Neural crest cell (in vitro differentiated cells): ENCODE results near the gene RPS6KA5. TPM values are rescaled to one million over a fixed set of nuclear protein-coding genes. Genes with fewer than 3 reads are reported as not detected.
"Not testable (repeated sequence)": the region's sequence is repeated elsewhere in the genome, so short reads cannot be mapped to it uniquely, and the experiment has no call there.

Experiments
- DNase-seq: peaks from one replicate; pipeline ENCODE4 v3.0.0; 2021; ENCODE audit warnings: low read depth, mixed read lengths, low spot score
- H3K27ac Mint-ChIP-seq: one replicate; pipeline ENCODE4 v1.8.0; 2021; ENCODE audit warnings: mild to moderate bottlenecking, mixed read lengths; ENCODE audit not compliant: unreplicated experiment
- H3K27me3 Mint-ChIP-seq: 2 replicates; pipeline ENCODE4 v1.8.0; 2021; ENCODE audit warnings: low read depth, mild to moderate bottlenecking, mixed read lengths
- H3K36me3 Mint-ChIP-seq: 2 replicates; pipeline ENCODE4 v1.8.0; 2021; ENCODE audit warnings: low read depth, mild to moderate bottlenecking, mixed read lengths
- H3K4me1 Mint-ChIP-seq: 2 replicates; pipeline ENCODE4 v1.8.0; 2021; ENCODE audit warnings: mixed read lengths
- H3K4me3 Mint-ChIP-seq: one replicate; pipeline ENCODE4 v1.8.0; 2021; ENCODE audit warnings: mild to moderate bottlenecking, mixed read lengths
- H3K9me3 Mint-ChIP-seq: 2 replicates; pipeline ENCODE4 v1.8.0; 2021; ENCODE audit warnings: mixed read lengths
- total RNA-seq: library from RNA; stranded (reverse); gene quantifications from 2 replicates; pipeline ENCODE4 v1.2.1, GENCODE V29; 2021
- TF ChIP-seq, protein P1 (sequence below): fragments of 200-600 bp; sonication (generic); conservative IDR thresholded peaks from 2 replicates; pipeline ENCODE4 v1.5.0; 2021; ENCODE audit warnings: antibody characterized with exemption, mild to moderate bottlenecking

Gene RPS6KA5
- total RNA-seq, 1 donor from 2014 or later: 2.2 TPM

DNA sequence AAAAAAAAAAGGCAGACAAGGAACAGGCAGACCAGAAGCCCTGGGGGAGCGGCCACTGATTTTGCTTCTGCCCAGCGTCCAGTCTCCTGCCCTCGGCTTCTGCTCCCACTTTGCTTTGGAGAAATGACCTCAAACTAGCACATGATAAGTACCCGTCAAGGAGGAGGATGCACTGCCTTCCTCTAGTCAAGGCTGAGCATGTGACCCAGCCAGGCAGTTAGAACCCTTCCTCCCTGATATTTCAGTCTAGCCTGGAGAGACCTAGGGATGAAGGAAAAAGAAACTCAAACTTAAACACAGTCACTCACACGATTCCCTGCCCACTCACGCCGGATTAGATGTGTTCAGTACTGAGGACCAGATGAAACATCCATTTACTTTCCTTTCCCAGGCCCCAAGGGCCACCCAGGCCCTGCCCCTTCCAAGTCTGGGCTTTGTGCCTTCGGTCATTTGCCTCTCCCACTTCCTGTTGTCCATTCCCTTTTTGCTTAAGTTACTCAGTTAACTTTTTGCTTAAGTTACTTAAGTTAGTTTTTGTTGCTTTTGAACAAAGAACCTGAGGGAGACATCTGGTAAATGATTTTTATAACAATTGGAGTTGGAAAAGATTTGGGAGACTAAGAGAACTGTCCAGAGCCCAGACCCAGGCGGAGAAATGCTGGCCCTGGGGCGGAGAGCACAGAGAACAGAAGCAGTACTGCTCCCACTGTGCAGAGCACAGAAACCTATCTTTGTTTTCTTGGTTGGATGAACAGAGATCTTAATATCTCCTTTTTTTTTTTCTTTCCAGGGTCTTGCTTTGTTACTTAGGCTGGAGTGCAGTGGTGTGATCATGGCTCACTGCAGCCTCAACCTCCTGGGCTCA lies 221.2 kb downstream of the RPS6KA5 start:
- H3K4me1 Mint-ChIP-seq: peaks cover 10% of the 10 kb centered on the region
- H3K36me3 Mint-ChIP-seq: no peaks in the 10 kb centered on the region
- H3K4me3 Mint-ChIP-seq: no peak overlapping the region
- H3K9me3 Mint-ChIP-seq: no peaks in the 10 kb centered on the region
- peak overlapping the region; percentile 86 for H3K27ac Mint-ChIP-seq
- no peaks in the 10 kb centered on the region for H3K27me3 Mint-ChIP-seq
- no peak for DNase-seq
- TF ChIP-seq, protein P1, sequence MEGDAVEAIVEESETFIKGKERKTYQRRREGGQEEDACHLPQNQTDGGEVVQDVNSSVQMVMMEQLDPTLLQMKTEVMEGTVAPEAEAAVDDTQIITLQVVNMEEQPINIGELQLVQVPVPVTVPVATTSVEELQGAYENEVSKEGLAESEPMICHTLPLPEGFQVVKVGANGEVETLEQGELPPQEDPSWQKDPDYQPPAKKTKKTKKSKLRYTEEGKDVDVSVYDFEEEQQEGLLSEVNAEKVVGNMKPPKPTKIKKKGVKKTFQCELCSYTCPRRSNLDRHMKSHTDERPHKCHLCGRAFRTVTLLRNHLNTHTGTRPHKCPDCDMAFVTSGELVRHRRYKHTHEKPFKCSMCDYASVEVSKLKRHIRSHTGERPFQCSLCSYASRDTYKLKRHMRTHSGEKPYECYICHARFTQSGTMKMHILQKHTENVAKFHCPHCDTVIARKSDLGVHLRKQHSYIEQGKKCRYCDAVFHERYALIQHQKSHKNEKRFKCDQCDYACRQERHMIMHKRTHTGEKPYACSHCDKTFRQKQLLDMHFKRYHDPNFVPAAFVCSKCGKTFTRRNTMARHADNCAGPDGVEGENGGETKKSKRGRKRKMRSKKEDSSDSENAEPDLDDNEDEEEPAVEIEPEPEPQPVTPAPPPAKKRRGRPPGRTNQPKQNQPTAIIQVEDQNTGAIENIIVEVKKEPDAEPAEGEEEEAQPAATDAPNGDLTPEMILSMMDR: no peak

DNA sequence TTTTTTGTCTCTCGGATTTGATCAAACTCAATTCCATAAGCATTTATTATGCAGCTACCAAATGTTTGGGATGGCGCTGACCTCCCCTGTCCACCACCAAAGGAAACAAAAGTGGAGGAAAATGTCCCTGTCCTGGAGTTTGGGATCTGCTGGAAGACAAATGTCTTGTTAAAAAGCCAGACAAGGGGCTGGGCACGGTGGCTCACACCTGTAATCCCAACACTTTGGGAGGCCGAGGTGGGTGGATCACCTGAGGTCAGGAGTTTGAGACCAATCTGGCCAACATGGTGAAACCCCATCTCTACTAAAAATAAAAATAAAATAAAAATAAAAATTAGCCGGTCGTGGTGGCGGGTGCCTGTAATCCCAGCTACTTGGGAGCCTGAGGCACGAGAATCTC lies 221.9 kb downstream of the RPS6KA5 start:
- not testable (repeated sequence) for H3K4me3 Mint-ChIP-seq, DNase-seq, H3K36me3 Mint-ChIP-seq, H3K27ac Mint-ChIP-seq, H3K27me3 Mint-ChIP-seq, H3K9me3 Mint-ChIP-seq
- peaks cover 10% of the 10 kb centered on the region for H3K4me1 Mint-ChIP-seq

DNA sequence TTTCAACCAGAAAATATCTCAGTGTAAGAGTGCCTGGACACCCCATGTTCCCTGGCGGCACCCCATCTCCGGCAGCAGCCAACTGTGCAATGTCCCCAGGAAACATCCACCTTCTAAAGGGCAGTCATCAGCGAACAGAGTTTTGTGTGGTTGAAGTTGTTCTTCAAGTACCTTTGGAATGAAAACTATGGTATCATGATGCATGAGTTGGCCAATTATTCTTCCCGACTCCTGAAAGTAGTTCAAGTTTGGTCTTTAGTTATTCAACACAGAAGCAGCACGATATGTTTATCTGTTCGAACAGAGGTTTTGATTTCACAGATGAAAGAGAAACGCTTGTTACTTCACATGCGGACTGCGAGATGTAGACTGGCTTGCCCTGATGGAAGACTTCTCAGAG lies 223.1 kb downstream of the RPS6KA5 start:
- peaks cover 10% of the 10 kb centered on the region for H3K4me1 Mint-ChIP-seq
- TF ChIP-seq, protein P1: no peak
- H3K27ac Mint-ChIP-seq: no peak overlapping the region
- H3K9me3 Mint-ChIP-seq: no peaks in the 10 kb centered on the region
- H3K36me3 Mint-ChIP-seq: no peaks in the 10 kb centered on the region
- no peaks in the 10 kb centered on the region for H3K27me3 Mint-ChIP-seq
- DNase-seq: no peak
- H3K4me3 Mint-ChIP-seq: no peak overlapping the region

DNA sequence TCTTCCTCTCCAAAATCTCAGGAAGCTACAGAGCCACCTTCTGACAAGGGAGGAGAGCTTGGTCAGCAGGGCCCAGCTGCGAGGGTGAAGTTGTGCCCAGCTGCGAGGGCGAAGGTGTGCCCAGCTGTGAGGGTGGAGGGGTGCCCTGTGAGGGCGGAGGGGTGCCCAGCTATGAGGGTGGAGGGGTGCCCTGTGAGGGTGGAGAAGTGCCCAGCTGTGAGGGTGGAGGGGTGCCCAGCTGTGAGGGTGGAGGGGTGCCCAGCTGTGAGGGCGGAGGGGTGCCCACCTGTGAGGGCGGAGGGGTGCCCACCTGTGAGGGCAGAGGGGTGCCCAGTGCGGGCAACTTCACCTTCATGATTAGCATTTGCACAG lies 223.8 kb downstream of the RPS6KA5 start:
- no peak for DNase-seq
- TF ChIP-seq, protein P1: no peak
- Mint-ChIP-seq H3K27ac (no peak overlapping the region), H3K9me3 (no peaks in the 10 kb centered on the region), H3K36me3 (no peaks in the 10 kb centered on the region), H3K27me3 (no peaks in the 10 kb centered on the region), H3K4me1 (peaks cover 10% of the 10 kb centered on the region), H3K4me3 (no peak overlapping the region)

DNA sequence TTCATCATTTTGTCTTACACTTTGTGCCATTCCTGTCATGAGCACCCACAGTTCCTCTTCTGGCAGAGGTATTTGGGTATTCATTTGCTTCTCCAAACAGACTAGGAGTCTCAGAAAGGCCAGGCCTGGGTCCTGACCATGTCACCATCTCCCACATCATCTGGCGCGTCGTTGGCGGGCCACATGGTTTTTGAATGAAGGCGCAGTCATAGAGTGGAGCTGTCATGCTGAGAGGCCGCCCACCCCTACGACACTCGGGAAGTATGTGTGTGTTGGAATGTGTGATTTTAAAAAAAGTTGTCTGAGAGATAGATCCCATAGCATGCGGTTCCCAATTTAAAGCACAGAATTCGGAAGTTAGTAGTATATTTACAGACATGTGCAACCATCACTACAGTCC lies 228.6 kb downstream of the RPS6KA5 start:
- peaks cover 3% of the 10 kb centered on the region for H3K27me3 Mint-ChIP-seq
- H3K4me3 Mint-ChIP-seq: no peak overlapping the region
- no peaks in the 10 kb centered on the region for H3K9me3 Mint-ChIP-seq
- H3K36me3 Mint-ChIP-seq: no peaks in the 10 kb centered on the region
- H3K27ac Mint-ChIP-seq: no peak overlapping the region
- no peak for DNase-seq
- H3K4me1 Mint-ChIP-seq: peaks cover 5% of the 10 kb centered on the region
- TF ChIP-seq, protein P1: no peak

DNA sequence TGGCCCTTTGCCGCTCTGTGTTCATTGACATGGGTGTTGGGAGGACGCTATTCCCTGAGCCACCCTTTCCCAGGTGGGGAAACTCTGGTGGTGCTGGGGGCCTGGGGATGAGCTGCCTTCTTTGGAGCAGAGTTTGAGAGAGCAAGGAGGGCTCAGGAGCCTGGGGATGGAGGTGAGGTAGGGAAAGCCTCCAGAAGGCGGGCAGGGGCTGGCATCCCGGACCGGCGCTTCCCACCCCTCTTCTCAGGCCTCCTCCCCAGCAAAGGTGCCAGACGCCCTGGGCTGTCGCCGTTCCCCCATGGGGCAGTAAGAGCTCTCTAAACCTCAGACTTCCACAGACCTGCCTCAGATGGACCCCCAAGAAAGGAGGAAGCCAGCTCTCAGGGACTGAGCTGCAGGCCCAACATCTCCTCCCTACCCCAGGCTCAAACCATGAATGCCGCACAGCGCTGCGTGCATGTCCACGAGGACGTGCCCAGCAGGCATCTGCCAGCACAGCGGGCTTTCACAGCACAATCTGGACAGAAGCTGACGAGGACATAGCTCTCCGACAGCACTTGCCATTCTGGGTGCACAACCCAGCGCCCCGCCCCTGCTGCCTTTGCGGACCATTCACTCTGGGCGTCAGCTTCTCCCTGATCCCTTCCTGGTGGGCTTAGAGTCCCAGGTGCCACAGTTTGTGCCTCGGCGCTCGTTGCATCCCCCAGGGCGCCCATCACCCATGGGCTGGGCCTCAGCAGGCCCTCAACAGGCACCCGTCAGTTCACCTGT lies 229.3 kb downstream of the RPS6KA5 start:
- no peak for DNase-seq
- no peak overlapping the region for H3K4me3 Mint-ChIP-seq
- H3K36me3 Mint-ChIP-seq: no peaks in the 10 kb centered on the region
- TF ChIP-seq, protein P1: no peak
- H3K27ac Mint-ChIP-seq: no peak overlapping the region
- peaks cover 5% of the 10 kb centered on the region for H3K4me1 Mint-ChIP-seq
- no peaks in the 10 kb centered on the region for H3K9me3 Mint-ChIP-seq
- H3K27me3 Mint-ChIP-seq: peaks cover 3% of the 10 kb centered on the region
